CD14-positive monocyte (primary cell): ENCODE results near the gene EXOSC5. TPM values are rescaled to one million over a fixed set of nuclear protein-coding genes. Genes with fewer than 3 reads are reported as not detected.
A peak's percentile ranks its signal among the peaks of the same experiment; 100 is the strongest.

Experiments
- DNase-seq, 3 donors: peaks; one replicate each; pipeline ENCODE4 v3.0.0-alpha.2; 2011 to 2022
- H2AFZ ChIP-seq: 2 replicates; pipeline ENCODE4 v1.6.0; 2012; ENCODE audit warnings: mild to moderate bottlenecking, low read depth, low read length, inconsistent platforms; ENCODE audit not compliant: insufficient read depth, poor library complexity, severe bottlenecking
- H3K27ac ChIP-seq, 2 donors: 1 replicate in 1 of 2; 2 replicates in 1 of 2; pipeline ENCODE4 v1.5.1; 2012 to 2013; ENCODE audit warnings: low read length in 2 of 2, control low read depth in 1 of 2, inconsistent platforms in 1 of 2, low read depth in 1 of 2, mild to moderate bottlenecking in 1 of 2
- H3K27me3 ChIP-seq, 2 donors: one replicate each; pipeline versions ENCODE4 v1.6.0 to v1.6.1; 2011 to 2013; ENCODE audit warnings: low read length in 2 of 2; ENCODE audit not compliant: control insufficient read depth in 2 of 2, insufficient read depth in 2 of 2
- H3K36me3 ChIP-seq, 2 donors: replicated peaks in 1 of 2; 1 replicate in 1 of 2; 2 replicates in 1 of 2; pipeline versions ENCODE4 v1.5.1 to v1.6.1; 2012 to 2013; ENCODE audit warnings: low read length in 2 of 2, control low read depth in 1 of 2, inconsistent platforms in 1 of 2, mild to moderate bottlenecking in 1 of 2; ENCODE audit not compliant: insufficient read depth in 2 of 2, control insufficient read depth in 1 of 2
- H3K4me1 ChIP-seq, 2 donors: 1 replicate in 1 of 2; 2 replicates in 1 of 2; pipeline versions ENCODE4 v1.5.1 to v1.6.1; 2012 to 2013; ENCODE audit warnings: low read length in 2 of 2, control low read depth in 1 of 2, inconsistent platforms in 1 of 2, mild to moderate bottlenecking in 1 of 2, moderate library complexity in 1 of 2; ENCODE audit not compliant: insufficient read depth in 2 of 2, control insufficient read depth in 1 of 2
- H3K4me2 ChIP-seq: replicated peaks from 2 replicates; pipeline ENCODE3; 2012; ENCODE audit warnings: low read length, moderate library complexity, mild to moderate bottlenecking; ENCODE audit not compliant: poor library complexity, severe bottlenecking; ENCODE audit errors: extremely low read depth
- H3K4me3 ChIP-seq, 3 experiments: fragments of 200-600 bp in 1 of 3; sonication (generic) in 1 of 3; replicated peaks in 1 of 3; 1 replicate in 2 of 3; 2 replicates in 1 of 3; pipeline ENCODE4 v1.5.1; 2011 to 2013; ENCODE audit warnings: low read length in 3 of 3, mild to moderate bottlenecking in 3 of 3, control low read depth in 2 of 3, low read depth in 2 of 3, inconsistent platforms in 1 of 3, moderate library complexity in 1 of 3
- H3K79me2 ChIP-seq: 2 replicates; pipeline ENCODE4 v1.6.0; 2012; ENCODE audit warnings: mild to moderate bottlenecking, control low read depth, inconsistent platforms, low read length, moderate library complexity; ENCODE audit not compliant: insufficient read depth
- H3K9ac ChIP-seq: 2 replicates; pipeline ENCODE4 v1.6.0; 2017; ENCODE audit warnings: low read length, mild to moderate bottlenecking; ENCODE audit not compliant: insufficient read depth, poor library complexity, severe bottlenecking
- H3K9me3 ChIP-seq, 2 donors: replicated peaks in 1 of 2; 1 replicate in 1 of 2; 2 replicates in 1 of 2; pipeline versions ENCODE4 v1.5.1 to v1.6.1; 2012 to 2013; ENCODE audit warnings: low read length in 2 of 2, control low read depth in 1 of 2; ENCODE audit not compliant: control insufficient read depth in 1 of 2, insufficient read depth in 1 of 2
- H4K20me1 ChIP-seq: 2 replicates; pipeline ENCODE4 v1.6.0; 2012; ENCODE audit warnings: mild to moderate bottlenecking, low read length, control low read depth, moderate library complexity; ENCODE audit not compliant: insufficient read depth
- H3K27ac Mint-ChIP-seq, 7 donors: one replicate each; pipeline ENCODE4 v1.8.0; 2020; ENCODE audit warnings: mild to moderate bottlenecking in 7 of 7, mixed read lengths in 7 of 7, moderate library complexity in 6 of 7, inconsistent platforms in 2 of 7
- H3K27me3 Mint-ChIP-seq, 3 donors: one replicate each; pipeline ENCODE4 v1.8.0; 2021 to 2022; ENCODE audit warnings: low read depth in 3 of 3, mild to moderate bottlenecking in 3 of 3, mixed read lengths in 3 of 3, moderate library complexity in 3 of 3, inconsistent platforms in 1 of 3
- H3K36me3 Mint-ChIP-seq, 2 donors: one replicate each; pipeline ENCODE4 v1.8.0; 2020; ENCODE audit warnings: mixed read lengths in 2 of 2, inconsistent platforms in 1 of 2, mild to moderate bottlenecking in 1 of 2
- H3K4me1 Mint-ChIP-seq: one replicate; pipeline ENCODE4 v1.8.0; 2020; ENCODE audit warnings: mild to moderate bottlenecking, mixed read lengths
- H3K4me3 Mint-ChIP-seq, 2 donors: one replicate each; pipeline ENCODE4 v1.8.0; 2020; ENCODE audit warnings: mild to moderate bottlenecking in 2 of 2, mixed read lengths in 2 of 2, moderate library complexity in 1 of 2
- H3K9me3 Mint-ChIP-seq, 7 donors: one replicate each; pipeline ENCODE4 v1.8.0; 2020 to 2022; ENCODE audit warnings: mixed read lengths in 7 of 7, mild to moderate bottlenecking in 6 of 7, moderate library complexity in 6 of 7, inconsistent platforms in 2 of 7
- WGBS: methylation state at CpG from one replicate; pipeline ENCODE4 v1.1.5; 2013; ENCODE audit warnings: missing lambda C conversion rate; ENCODE audit not compliant: insufficient coverage; 5-methylcytosine and 5-hydroxymethylcytosine counted together
- intact Hi-C, 2 donors: fragments of 100-400 bp; cut with micrococcal nuclease; formaldehyde crosslinking; loops; one replicate each; pipeline versions ENCODE4 v1.15.0 to v1.15.1; 2023
- polyA plus RNA-seq, 3 donors: library from polyadenylated mRNA; depleted of rRNA in 1 of 3; unstranded in 2 of 3; stranded (reverse) in 1 of 3; fragments of 300-500 nt in 2 of 3; fragments of >200 nt in 1 of 3; fragmentation: Illumina TruSeq in 2 of 3; gene quantifications; 1 replicate in 2 of 3; 2 replicates in 1 of 3; pipeline ENCODE4 v1.2.3, GENCODE V29; 2012 to 2021
- TF ChIP-seq, protein P1 (sequence below): fragments of 200-600 bp; IDR thresholded peaks from one replicate; pipeline ENCODE4 v1.8.0; 2022; ENCODE audit warnings: antibody characterized with exemption, mild to moderate bottlenecking

EXOSC5 gene
- polyA plus RNA-seq, 3 donors: 24.0 to 58.7 (median 40.5) TPM

- Mint-ChIP-seq H3K9me3 (peaks cover 0 to 2% (median 0%) of the 10 kb centered on the region in 7 donors), H3K4me3 (peak overlapping the region; percentile 16 to 26), H3K27me3 (peaks cover 0 to 1% (median 0%) of the 10 kb centered on the region in 3 donors), H3K36me3 (peaks cover 14 to 35% of the 10 kb centered on the region in 2 donors), H3K27ac (peak overlapping the region; percentile 2 to 91 (median 78)), H3K4me1 (peaks cover 50% of the 10 kb centered on the region)
- peak in 1 of 3 donors; percentile 17 for DNase-seq
- H3K4me2 ChIP-seq: peak overlapping the region; percentile 38
- H3K36me3 ChIP-seq: peaks cover 0 to 1% of the 10 kb centered on the region in 2 donors
- TF ChIP-seq, protein P1, sequence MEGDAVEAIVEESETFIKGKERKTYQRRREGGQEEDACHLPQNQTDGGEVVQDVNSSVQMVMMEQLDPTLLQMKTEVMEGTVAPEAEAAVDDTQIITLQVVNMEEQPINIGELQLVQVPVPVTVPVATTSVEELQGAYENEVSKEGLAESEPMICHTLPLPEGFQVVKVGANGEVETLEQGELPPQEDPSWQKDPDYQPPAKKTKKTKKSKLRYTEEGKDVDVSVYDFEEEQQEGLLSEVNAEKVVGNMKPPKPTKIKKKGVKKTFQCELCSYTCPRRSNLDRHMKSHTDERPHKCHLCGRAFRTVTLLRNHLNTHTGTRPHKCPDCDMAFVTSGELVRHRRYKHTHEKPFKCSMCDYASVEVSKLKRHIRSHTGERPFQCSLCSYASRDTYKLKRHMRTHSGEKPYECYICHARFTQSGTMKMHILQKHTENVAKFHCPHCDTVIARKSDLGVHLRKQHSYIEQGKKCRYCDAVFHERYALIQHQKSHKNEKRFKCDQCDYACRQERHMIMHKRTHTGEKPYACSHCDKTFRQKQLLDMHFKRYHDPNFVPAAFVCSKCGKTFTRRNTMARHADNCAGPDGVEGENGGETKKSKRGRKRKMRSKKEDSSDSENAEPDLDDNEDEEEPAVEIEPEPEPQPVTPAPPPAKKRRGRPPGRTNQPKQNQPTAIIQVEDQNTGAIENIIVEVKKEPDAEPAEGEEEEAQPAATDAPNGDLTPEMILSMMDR: no peak
- H4K20me1 ChIP-seq: peaks cover 29% of the 10 kb centered on the region
- no peak overlapping the region for H2AFZ ChIP-seq
- no peaks in the 10 kb centered on the region for H3K27me3 ChIP-seq
- WGBS: 31% methylated on average over 3 of the region's 3 CpGs
- H3K79me2 ChIP-seq: peaks cover 47% of the 10 kb centered on the region
- peak overlapping the region; percentile 34 to 60 for H3K27ac ChIP-seq
- no peak overlapping the region for H3K9ac ChIP-seq
- intact Hi-C loops: loop anchor here in 1 of 2 donors (10.0 kb wide), 1 partner anchor 169 kb away; no protein-coding TSS in a partner anchor
- H3K9me3 ChIP-seq: no peaks in the 10 kb centered on the region
- H3K4me3 ChIP-seq: peak overlapping the region in 1 of 3 experiments; percentile 28
- peaks cover 49 to 52% of the 10 kb centered on the region in 2 donors for H3K4me1 ChIP-seq
Observed at GRCh38 chr19:41355802-41356201, 41.4 kb downstream of the EXOSC5 start.

- H3K4me1 ChIP-seq: peaks cover 57 to 59% of the 10 kb centered on the region in 2 donors
- Mint-ChIP-seq H3K36me3 (peaks cover 12 to 33% of the 10 kb centered on the region in 2 donors), H3K27ac (peak overlapping the region; percentile 7 to 91 (median 69)), H3K4me3 (peak overlapping the region in 1 of 2 donors; percentile 26), H3K4me1 (peaks cover 58% of the 10 kb centered on the region), H3K9me3 (peaks cover 0 to 2% (median 0%) of the 10 kb centered on the region in 7 donors), H3K27me3 (peaks cover 0 to 1% (median 0%) of the 10 kb centered on the region in 3 donors)
- H3K9ac ChIP-seq: no peak overlapping the region
- no peaks in the 10 kb centered on the region for H3K9me3 ChIP-seq
- no peak overlapping the region for H3K4me3 ChIP-seq
- peak overlapping the region; percentile 0 to 60 for H3K27ac ChIP-seq
- WGBS: 94% methylated on average over 1 of the region's 1 CpG
- no peak overlapping the region for H3K4me2 ChIP-seq
- no peaks in the 10 kb centered on the region for H3K36me3 ChIP-seq
- intact Hi-C loops: loop anchor here in 1 of 2 donors (10.0 kb wide), 1 partner anchor 170 kb away; no protein-coding TSS in a partner anchor
- H2AFZ ChIP-seq: no peak overlapping the region
- H3K79me2 ChIP-seq: peaks cover 54% of the 10 kb centered on the region
- no peaks in the 10 kb centered on the region for H3K27me3 ChIP-seq
- TF ChIP-seq, protein P1: no peak
- no peak for DNase-seq
- peaks cover 36% of the 10 kb centered on the region for H4K20me1 ChIP-seq
Observed at GRCh38 chr19:41355035-41355434, 42.1 kb downstream of the EXOSC5 start.
